Limb (tissue), 2 donors: ENCODE results near the gene MEPCE.
"Not testable (repeated sequence)": the region's sequence is repeated elsewhere in the genome, so short reads cannot be mapped to it uniquely, and the experiment has no call there.

Source experiments
- DNase-seq, 2 donors: peaks; one replicate each; pipeline ENCODE4 v3.0.0-alpha.2; 2016; ENCODE audit errors: extremely low spot score in 2 of 2

The MEPCE gene

DNA sequence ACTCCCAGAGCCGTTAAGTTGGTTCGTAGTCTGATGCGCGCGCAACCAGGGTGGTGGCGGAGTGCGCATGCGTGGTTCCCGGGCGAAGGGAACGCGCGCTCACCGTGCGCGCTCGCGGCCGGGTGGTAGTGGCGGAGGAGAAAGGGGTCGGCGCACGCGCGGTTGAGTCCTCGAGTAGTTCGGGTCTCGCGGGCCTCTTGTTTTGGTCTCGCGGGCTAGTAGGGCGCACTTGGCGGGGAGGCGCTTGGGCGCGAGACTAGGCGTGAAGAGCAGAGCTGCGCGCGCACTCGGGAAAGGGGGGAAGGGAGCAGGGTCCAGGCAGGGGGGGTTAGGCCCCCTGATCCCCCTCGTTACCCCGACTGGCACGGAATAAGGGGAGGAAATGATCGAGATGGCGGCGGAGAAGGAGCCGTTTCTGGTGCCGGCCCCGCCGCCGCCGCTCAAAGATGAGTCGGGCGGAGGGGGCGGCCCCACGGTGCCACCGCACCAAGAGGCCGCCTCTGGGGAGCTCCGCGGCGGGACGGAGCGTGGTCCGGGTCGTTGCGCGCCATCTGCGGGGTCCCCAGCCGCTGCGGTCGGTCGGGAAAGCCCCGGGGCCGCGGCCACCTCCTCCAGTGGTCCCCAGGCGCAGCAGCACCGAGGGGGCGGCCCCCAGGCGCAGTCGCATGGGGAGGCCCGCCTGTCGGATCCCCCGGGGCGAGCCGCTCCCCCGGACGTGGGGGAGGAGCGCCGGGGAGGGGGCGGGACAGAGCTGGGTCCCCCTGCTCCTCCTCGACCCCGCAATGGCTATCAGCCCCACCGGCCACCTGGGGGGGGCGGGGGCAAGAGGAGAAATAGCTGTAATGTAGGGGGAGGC, at the start of gene MEPCE:
Gene MEPCE (plus strand): TSS at position 195 of the 856 bp plus-strand sequence. CDS start 188 bp downstream, at position 383.
- DNase-seq: peak; percentile 99 to 100

- DNase-seq: no peak
Measured at GRCh38 chr7:100380196-100380595, 49.4 kb upstream of the MEPCE start.

GRCh38 chr7:100381531-100382233, 47.9 kb upstream of the MEPCE start:
- not testable (repeated sequence) for DNase-seq

GRCh38 chr7:100382234-100382853, 47.3 kb upstream of the MEPCE start:
- not testable (repeated sequence) for DNase-seq

DNA sequence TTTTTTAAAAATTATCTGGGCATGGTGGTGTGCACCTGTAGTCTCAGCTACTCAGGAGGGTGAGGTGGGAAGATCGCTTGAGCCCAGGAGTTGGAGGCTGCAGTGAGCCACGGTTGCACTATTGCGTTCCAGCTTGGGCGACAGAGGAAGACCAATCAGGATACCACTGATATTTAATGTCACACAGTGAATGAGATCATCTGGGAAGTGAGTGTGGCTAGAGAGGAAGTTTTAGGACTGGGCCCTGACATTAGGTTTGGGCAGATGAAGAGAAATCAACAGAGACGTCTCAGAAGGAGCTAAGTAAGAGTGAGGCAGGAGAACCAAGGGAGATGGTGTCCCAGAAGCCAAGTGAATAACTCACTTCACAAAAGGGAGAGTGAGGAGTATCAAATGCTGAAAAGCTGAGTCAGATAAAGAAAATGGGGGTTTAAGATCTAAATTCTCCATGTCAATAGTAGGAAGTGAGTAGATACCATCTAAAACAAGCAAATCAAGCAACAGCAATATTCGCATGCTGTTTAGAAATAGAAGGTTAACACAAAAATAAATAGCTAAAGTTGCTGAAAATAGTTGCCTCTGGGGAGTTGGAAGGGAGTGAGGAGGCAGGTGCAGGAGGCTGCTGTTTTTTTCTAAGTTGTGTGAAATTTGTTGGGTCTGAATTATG, 44.9 kb upstream of the MEPCE start:
- no peak for DNase-seq

DNA sequence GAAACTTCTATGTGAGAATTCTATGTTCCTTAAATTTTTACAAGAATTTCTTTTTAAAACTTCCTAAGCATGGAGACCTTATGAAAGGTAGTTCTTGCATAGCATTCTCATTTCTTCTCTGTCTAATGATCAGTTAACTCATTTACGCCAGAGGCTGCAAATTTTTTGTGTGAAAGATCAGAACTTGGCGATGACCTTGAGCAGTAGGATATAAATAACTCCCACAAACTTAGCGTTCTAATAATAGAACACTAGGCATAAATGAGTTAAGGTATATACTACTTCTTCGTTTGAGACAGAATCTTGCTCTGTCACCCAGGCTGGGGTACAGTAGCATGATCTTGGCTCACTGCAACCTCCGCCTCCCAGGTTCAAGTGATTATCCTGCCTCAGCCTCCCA, 42.7 kb upstream of the MEPCE start:
- DNase-seq: no peak

GRCh38 chr7:100387695-100388094, 41.9 kb upstream of the MEPCE start:
- no peak for DNase-seq

DNA sequence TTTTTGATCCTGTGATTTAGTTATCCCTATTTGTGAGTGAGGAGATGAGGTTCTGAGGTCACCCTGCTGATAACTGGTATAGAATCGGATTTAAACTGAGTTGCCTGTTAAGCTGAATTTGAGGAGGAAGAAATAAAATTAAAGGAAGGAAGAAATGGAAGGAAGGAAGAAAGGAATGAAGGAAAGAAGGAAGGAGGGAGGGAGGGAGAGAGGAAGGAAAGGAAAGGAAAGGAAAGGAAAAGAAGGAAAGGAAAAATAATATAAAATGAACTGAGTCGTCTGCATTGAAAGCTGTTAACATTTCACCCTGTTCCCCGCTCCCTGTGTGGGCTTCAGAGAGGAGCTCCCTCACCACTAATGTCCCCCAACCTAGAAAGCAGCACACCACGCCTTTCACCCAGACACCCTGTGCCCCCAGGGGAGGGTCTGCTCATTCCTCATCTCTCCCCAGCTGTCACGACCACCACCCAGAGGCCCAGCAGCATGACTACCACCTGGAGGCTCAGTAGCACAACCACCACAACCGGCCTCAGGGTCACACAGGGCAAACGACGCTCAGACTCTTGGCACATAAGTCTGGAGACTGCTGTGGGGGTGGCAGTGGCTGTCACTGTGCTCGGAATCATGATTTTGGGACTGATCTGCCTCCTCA, 40.1 kb upstream of the MEPCE start:
- no peak for DNase-seq

DNA sequence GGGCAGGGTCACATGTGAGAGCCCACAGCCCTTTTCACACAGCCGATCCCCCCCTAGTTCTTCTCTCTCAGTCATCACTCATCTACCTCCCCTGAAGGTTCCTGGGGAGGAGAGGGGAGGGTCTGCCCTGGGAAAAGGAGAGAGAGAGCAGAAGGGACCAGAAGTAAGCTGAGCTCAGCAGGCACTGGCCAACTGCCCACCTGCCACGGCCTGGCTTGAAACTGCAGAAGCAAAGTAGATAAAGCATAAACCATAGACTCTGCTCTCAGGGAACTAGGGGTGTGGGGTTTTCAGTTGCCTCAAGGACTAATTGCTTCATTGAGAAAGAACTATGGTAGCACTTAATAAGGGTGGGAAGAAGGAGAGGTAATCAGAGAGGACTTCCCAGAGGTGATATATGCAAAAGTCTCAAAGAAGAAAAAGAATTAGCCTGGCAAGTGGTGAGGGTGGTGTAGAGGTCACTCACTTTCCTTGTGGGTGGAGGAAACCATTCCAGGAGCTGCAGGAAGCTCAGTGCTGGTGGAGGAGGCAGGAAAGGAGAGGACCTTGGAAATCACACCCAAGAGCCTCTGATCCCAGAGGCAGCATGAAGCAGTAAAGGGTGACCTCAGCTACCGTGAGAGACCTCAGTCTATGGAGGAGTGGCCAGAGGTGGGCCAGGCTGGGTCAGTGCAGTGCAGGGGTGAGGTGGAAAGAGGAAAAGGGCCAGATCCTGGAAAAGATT, 39.2 kb upstream of the MEPCE start:
- no peak for DNase-seq

- DNase-seq: no peak
Measured at GRCh38 chr7:100393233-100393905, 36.3 kb upstream of the MEPCE start.

- DNase-seq: no peak
Measured at GRCh38 chr7:100394077-100394476, 35.6 kb upstream of the MEPCE start.

DNA sequence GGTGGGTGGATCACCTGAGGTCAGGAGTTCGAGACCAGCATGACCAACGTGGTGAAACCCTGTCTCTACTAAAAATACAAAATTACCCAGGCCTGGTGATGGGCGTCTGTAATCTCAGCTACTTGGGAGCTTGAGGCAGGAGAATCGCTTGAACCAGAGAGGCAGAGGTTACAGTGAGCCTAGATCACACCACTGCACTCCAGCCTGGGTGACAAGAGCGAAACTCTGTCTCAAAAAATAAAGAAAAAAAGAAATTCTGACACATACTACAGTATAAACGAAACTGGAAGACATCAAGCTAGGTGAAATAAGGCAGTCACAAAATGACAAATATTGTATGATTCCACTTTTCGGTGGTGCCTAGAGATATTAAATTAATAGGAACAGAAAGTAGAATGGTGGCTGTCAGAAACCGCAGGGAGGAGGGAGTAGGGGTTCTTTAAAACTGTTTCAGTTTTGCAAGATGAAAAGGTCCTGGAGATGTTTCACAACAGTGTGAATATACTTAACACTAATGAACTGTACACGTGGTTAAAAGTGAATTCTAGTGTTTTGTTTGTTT, 33.1 kb upstream of the MEPCE start:
- no peak for DNase-seq

GRCh38 chr7:100397315-100398081, 32.1 kb upstream of the MEPCE start:
- DNase-seq: no peak

- DNase-seq: no peak
Measured at GRCh38 chr7:100398239-100398638, 31.4 kb upstream of the MEPCE start.

DNA sequence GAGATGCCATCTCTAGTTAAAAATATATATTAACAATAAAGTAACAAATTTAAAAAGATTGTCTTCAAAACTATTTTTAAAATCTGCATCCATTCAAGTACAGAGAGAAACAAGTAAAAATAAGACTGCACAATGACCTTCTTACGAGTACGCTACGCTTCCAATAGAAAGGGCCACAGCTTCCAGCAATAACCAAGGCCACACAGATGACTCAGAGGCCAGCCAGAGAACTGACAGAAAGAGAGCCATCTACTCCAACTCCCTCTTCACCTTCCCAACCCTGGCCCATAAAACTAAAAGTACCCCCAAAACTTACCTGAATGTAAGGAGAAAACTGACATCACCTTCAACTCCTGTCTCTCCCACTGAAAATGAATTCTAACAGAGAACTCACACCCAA, 29.6 kb upstream of the MEPCE start:
- no peak for DNase-seq

- DNase-seq: peak; percentile 6 to 42
Measured at GRCh38 chr7:100400656-100401055, 29.0 kb upstream of the MEPCE start.

GRCh38 chr7:100401811-100402210, 27.8 kb upstream of the MEPCE start:
- no peak for DNase-seq

DNA sequence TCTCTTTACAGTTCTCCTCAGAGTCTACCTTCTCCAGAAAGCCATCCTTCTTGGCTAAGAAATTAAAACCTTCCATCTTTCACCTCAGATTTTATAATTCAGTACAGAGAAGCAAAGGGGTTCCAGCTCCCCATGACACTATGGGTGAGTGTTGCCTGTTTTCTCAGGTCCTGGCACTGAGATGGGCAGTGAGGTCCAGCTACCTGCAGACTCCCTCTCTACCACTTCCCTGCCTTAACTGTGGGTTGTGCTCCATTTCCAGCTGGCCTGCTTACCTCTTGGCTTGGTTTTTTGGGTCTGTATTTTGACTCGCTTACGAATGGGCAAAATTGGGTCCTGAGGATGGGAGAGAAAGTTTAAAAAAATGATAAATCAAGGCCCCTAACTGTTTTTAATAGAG, 27.4 kb upstream of the MEPCE start:
- DNase-seq: no peak

- DNase-seq: no peak
Measured at GRCh38 chr7:100406767-100407166, 22.9 kb upstream of the MEPCE start.
